ENCODE data around the gene WDR86.
A peak's percentile ranks its signal among the peaks of the same experiment; 100 is the strongest.

Gene WDR86

DNA sequence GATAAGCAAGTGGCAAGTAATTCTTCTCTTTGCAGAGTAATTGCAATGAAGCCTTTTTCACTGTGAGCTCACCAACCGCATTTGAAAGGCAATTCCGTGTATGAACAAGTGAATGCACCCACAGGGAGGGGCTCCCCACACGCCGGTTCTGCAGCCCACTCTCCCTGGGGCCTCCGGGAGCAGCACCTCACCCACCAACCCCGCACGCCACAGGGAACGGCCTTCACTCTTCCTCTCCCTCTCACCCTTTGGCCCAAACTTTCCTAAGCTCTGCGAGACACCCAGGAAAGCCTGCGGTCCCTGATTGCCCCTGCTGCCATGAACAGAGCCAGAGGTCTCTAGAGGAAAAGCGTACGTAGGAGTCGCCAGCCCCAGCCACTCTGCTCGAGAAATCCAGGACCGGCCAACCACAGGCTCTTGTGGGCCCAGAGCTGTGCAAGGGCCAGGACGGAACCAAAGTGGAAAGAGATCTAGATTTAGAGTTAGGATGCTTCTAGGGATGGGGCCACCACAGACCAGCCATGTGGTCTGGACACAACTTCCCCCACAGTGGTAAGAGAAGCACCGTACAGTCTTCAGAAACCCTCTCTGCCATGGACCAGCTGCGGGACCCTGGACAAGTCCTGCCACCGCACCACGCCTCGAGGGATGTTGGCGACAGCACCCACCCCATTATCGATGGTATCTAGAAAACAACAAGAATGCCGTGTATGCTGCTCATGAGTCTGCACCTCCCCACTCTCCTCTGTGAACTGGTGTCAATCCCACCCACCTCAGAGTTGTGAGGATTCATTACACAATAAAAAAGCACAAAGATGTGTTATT is 3.6 kb downstream of the WDR86 start:
- DNase-seq = no peak

DNA sequence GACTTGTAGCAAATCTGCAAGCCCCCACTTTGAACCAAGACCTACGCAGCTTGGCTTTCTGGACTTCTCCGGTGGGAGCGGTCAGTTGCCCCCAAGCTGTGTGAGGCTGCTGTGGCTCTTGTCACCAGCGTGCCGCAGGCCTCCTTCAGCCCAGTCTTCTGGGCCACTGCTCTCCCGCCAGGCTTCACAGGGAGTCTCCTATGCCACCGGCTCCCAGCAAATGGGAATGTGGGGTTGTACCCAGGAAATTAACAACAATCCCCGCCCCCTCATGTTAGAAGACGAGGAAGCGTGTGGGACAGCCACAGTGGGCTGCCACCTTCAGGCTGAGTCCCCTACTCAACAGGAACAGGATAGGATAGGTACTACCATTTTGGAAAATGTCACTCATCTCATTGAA is 4.2 kb downstream of the WDR86 start:
- no peak for DNase-seq

- no peak for DNase-seq
Measured at GRCh38 chr7:151405056-151405455, 4.8 kb downstream of the WDR86 start.

DNA sequence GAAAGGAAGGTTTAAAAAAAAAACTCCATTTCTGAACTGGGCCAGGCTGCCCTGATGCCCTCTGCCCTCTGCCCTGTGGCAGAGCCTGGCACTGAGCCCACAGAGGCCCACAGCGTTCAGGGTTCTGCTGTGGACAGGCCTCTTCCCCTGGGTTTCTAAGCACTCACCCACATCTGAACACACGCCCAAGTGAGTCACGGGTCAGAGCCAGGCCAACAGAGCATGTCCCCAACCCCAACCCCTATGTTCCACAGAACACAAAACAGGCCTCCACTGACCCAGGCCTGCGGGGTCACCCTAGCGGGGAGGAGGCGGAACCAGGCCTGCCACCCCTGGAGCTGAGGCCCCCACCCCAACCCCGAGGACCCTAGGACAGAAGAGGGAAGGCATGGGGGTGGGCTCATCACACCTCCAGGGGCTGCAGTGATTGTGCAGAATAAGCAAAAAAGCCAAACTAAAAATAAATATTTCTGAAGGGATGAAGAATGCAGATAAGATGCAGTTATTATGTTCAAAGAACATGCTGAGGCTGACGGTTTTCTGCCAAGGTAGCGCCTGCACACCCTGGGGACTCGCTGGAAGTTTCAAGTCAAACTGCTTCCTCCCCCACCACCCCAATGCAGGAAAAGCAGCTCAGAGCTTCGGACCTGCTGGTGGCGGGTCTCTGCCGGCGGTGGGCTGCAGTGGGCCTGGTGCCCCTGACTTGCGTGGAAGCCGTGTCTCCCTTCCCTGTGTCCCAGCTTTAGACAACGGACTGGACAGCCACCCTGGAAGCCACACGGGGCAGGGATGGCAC is 5.4 kb downstream of the WDR86 start:
- DNase-seq = no peak

- DNase-seq = peak; percentile 85
Measured at GRCh38 chr7:151403764-151404163, 6.1 kb downstream of the WDR86 start.

DNA sequence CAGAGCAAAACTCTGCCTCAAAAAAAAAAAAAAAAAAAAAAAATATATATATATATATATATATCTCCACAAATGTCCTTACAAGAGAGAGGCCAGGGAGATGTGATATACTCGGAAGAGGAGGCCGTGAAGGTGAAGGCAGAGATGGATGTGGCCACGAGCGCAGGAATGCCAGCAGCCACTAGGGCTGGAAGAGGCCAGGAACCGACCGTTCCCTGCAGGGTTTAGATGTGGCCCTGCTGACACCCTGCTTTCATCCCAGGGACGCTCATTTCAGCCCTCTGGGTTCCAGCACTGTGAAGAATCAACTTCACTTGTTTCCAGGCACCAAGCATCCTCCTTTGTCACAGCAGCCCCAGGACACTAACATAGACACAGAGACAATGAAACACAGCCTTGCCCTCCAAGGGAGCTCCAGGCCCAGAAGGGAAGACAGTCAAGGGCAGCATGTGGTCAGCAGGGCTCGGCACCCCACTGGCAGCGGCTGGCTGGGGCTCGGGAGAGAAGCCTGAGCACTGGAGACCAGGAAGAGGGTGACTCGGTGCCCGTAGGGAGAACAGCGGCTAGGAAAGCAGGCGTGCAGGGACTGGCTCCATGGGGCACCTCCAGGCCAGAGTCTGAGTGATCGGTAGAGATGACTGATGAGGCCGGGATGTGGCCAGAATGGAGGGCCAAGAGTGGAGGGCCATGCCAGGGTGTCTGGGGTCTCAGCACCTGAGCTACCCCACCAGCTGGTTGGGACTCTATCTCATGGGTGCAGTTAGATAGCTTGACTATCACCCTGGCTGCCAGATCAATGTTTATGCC is 7.6 kb downstream of the WDR86 start:
- DNase-seq = no peak

DNA sequence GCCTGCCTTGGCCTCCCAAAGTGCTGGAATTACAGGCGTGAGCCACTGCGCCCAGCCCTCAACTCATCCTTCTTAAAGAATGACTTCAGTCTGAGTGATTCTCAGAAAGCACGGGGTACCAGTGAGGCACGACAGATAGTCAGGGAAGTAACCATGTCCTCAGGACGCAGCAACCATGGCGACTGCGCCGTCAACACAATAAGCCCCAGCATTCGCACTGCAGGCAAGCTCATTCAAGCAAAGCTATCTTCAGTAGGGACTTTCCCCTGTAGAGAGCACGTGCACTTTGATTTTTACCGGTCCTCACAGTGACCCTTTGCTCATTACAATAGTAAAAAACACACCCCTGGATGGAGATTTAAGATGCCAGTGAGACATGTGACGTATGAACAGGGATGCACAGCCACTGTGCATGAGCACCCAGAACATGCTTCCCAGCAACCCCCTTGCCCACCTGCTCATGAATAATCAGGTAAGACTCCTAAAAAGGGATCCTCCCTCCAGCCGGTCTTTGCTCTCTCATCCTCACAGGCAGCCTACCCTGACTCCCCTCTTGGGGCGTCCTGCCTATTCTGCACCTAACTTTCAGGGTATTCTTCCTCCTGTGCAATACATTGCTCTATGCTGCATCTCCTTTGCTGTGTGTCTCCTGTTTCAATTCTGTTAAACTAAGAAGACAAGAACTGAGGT is 9.1 kb downstream of the WDR86 start:
- peak; percentile 76 for DNase-seq

GRCh38 chr7:151399906-151400305 is 9.9 kb downstream of the WDR86 start:
- no peak for DNase-seq

- no peak for DNase-seq
Measured at GRCh38 chr7:151399305-151399601, 10.6 kb downstream of the WDR86 start.

- peak; percentile 25 for DNase-seq
Measured at GRCh38 chr7:151398446-151399304, 11.2 kb downstream of the WDR86 start.

DNA sequence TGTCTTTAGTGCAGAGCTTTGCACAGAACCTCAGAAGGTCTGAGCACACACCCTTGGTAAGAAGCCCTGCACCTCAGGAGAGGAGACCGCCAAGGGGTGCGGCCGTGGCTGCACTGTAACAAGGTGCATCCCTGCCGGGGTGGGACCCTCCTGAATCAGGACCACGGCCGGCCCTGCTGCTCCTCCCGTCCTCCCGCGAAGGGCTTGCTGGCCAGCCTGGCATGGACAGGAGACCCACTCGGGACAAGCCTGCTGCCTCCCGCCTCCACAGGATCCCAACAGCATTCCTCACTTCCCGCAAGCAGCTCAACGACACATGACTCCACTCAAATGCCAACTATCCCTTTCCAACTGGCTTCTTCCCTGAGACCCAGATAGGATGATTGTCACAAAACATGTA is 12.8 kb downstream of the WDR86 start:
- no peak for DNase-seq

DNA sequence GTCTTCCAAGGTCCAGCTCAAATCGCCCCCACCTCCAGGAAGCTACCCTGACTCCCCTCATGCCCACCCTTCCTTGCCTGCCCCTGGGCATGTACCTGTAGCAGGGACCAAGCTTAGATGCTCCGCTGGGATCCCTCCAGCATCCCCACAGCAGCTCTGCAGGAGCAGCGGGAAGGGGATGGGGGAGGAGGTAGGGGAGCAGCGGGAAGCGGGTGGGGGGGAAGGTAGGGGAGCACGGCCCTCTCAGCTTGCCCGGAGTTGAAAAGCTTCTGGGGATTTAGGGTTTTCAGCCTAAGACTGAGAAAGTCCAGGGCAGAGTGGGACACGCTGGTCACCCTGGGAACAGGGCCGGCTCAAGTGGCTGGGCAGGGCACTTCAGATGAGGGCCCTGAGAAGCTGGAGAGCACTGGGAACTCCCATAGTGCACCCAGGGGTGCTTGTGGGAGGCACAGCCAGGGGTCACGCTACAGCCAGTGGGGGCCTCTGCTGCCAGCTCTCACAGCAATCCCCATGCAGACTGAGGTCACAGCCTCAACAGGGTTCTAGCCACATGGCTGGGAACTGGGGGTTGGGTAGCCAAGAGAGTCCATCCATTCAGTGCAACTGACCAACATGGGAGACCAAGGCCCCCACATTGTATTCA is 13.4 kb downstream of the WDR86 start:
- no peak for DNase-seq

DNA sequence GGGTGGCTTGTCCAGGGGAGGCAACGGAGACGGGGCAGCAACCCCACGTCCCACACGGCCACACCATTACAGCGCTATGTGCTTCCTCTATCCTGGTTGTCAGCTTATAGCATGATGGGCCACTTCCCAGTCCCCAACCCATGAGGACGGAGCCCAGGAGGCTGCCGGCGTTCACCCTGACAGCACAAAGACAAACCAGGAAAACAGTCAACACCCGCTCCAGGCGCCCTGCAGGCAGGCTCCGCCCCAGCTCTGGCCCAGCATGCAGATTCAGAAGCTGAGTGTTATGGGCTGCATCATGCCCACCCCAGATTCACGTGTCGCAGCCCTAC is 14.8 kb downstream of the WDR86 start:
- no peak for DNase-seq

- DNase-seq = no peak
Measured at GRCh38 chr7:151394076-151395035, 15.5 kb downstream of the WDR86 start.

- DNase-seq = no peak
Measured at GRCh38 chr7:151393031-151393977, 16.5 kb downstream of the WDR86 start.

GRCh38 chr7:151392426-151392825 is 17.4 kb downstream of the WDR86 start:
- no peak for DNase-seq

DNA sequence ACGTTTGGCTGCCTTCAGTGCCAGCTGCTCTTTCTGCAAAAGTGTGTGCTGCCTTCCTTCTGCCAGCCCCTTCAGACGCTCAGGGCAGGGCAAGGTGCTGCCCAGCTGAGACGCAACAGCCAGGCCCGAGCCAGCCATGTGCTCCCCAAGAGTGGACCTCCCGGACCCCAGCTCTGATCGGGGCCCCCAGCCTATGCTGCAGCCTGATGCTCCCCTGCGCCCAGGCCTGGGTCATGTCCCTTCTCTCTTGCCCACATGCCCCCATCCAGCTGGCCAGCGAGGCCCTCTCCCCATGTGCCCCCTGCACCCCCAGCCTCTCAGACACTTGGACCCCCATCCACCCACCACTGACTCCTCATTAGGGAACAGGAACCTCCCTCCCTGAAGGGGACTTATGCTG is 17.8 kb downstream of the WDR86 start:
- DNase-seq = no peak

GRCh38 chr7:151391358-151391730 is 18.5 kb downstream of the WDR86 start:
- DNase-seq = no peak

Measured in DMS53 (cell line).